CD4-positive, CD25-positive, alpha-beta regulatory T cell (primary cell): Measurements from ENCODE around the gene ZCCHC3. TPM values are rescaled to one million over a fixed set of nuclear protein-coding genes. Genes with fewer than 3 reads are reported as not detected.

Source experiments
- ATAC-seq, 2 donors: fragments of 150-1000 bp; cut with Tn5 transposase; one replicate each; pipeline ENCODE4 v1.10.0; 2021; ENCODE audit warnings: low read depth in 2 of 2, moderate number of reproducible peaks in 2 of 2, moderate library complexity in 1 of 2
- DNase-seq, 3 donors: peaks; one replicate each; pipeline versions ENCODE4 v3.0.0 to v3.0.0-alpha.2; 2012 to 2022; ENCODE audit warnings: mixed read lengths in 1 of 3
- H3K27ac ChIP-seq: one replicate; pipeline ENCODE4 v1.7.0; 2013; ENCODE audit warnings: mild to moderate bottlenecking, low read length; ENCODE audit not compliant: insufficient read depth, poor library complexity, severe bottlenecking
- H3K27me3 ChIP-seq: one replicate; pipeline ENCODE4 v1.7.0; 2013; ENCODE audit warnings: low read length; ENCODE audit not compliant: control insufficient read depth, insufficient read depth
- H3K36me3 ChIP-seq: one replicate; pipeline ENCODE4 v1.7.0; 2013; ENCODE audit warnings: mild to moderate bottlenecking, low read length, moderate library complexity; ENCODE audit not compliant: control insufficient read depth, insufficient read depth
- H3K4me1 ChIP-seq: 2 replicates; pipeline ENCODE4 v1.7.0; 2013; ENCODE audit warnings: mild to moderate bottlenecking, low read length; ENCODE audit not compliant: insufficient read depth, control insufficient read depth, poor library complexity, severe bottlenecking
- H3K4me3 ChIP-seq: one replicate; pipeline ENCODE4 v1.7.0; 2013; ENCODE audit warnings: low read depth, mild to moderate bottlenecking, low read length, moderate library complexity
- H3K9me3 ChIP-seq, 2 experiments: 1 replicate in 1 of 2; 2 replicates in 1 of 2; pipeline ENCODE4 v1.7.0; 2013; ENCODE audit warnings: low read length in 2 of 2, mild to moderate bottlenecking in 1 of 2, moderate library complexity in 1 of 2; ENCODE audit not compliant: control insufficient read depth in 2 of 2
- H3K27ac Mint-ChIP-seq, 3 donors: one replicate each; pipeline ENCODE4 v1.8.0; 2020 to 2022; ENCODE audit warnings: mild to moderate bottlenecking in 3 of 3, mixed read lengths in 3 of 3, moderate library complexity in 2 of 3
- H3K27me3 Mint-ChIP-seq: one replicate; pipeline ENCODE4 v1.8.0; 2022; ENCODE audit warnings: mild to moderate bottlenecking, mixed read lengths
- H3K36me3 Mint-ChIP-seq: one replicate; pipeline ENCODE4 v1.8.0; 2020; ENCODE audit warnings: mixed read lengths
- H3K4me1 Mint-ChIP-seq, 4 donors: one replicate each; pipeline ENCODE4 v1.8.0; 2020 to 2022; ENCODE audit warnings: mixed read lengths in 4 of 4, mild to moderate bottlenecking in 1 of 4
- H3K4me3 Mint-ChIP-seq, 4 donors: one replicate each; pipeline ENCODE4 v1.8.0; 2020 to 2022; ENCODE audit warnings: mild to moderate bottlenecking in 4 of 4, mixed read lengths in 4 of 4, moderate library complexity in 3 of 4
- H3K9me3 Mint-ChIP-seq, 7 donors: one replicate each; pipeline ENCODE4 v1.8.0; 2020 to 2022; ENCODE audit warnings: mixed read lengths in 7 of 7, mild to moderate bottlenecking in 3 of 7, moderate library complexity in 2 of 7
- polyA plus RNA-seq, 4 donors: library from polyadenylated mRNA; unstranded; fragments of 300-500 nt; fragmentation: Illumina TruSeq; gene quantifications; one replicate each; pipeline ENCODE4 v1.2.3, GENCODE V29; 2021
- total RNA-seq: library from RNA; stranded (reverse); gene quantifications from one replicate; pipeline ENCODE4 v1.2.3, GENCODE V29; 2022

The ZCCHC3 gene
- total and polyA plus RNA-seq, 5 donors from 2014 or later = 5.9 to 19.7 (median 8.9) TPM

DNA sequence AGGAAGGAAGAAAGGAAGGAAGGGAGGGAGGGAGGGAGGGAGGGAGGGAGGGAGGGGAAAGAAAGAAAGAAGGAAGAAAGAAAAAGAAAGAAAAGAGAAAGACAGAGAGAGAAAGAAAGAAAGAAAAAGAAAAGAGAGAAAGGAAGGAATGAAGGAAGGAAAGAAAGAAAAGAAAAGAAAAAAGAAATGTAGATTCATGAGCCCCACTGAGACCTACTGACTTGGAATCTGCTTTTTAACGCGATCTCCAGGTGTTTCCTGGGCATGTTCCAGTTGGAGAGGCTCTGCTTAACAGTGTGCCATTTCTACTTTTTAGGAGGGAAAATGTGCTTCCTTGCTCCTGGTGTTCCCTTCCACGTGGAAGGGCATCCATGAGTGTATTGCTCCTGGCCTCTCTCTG, 23.5 kb upstream of the ZCCHC3 start:
- Mint-ChIP-seq H3K27me3 (no peaks in the 10 kb centered on the region), H3K9me3 (peaks cover 0 to 2% (median 0%) of the 10 kb centered on the region in 7 donors), H3K4me3 (no peak overlapping the region), H3K36me3 (peaks cover 8% of the 10 kb centered on the region), H3K27ac (no peak overlapping the region), H3K4me1 (peaks cover 0 to 3% (median 0%) of the 10 kb centered on the region in 4 donors)
- H3K4me1 ChIP-seq = no peaks in the 10 kb centered on the region
- H3K27ac ChIP-seq = no peak overlapping the region
- no peaks in the 10 kb centered on the region for H3K36me3 ChIP-seq
- no peak overlapping the region for H3K4me3 ChIP-seq
- no peak for ATAC-seq
- no peaks in the 10 kb centered on the region for H3K27me3 ChIP-seq
- DNase-seq = no peak
- H3K9me3 ChIP-seq = no peaks in the 10 kb centered on the region

DNA sequence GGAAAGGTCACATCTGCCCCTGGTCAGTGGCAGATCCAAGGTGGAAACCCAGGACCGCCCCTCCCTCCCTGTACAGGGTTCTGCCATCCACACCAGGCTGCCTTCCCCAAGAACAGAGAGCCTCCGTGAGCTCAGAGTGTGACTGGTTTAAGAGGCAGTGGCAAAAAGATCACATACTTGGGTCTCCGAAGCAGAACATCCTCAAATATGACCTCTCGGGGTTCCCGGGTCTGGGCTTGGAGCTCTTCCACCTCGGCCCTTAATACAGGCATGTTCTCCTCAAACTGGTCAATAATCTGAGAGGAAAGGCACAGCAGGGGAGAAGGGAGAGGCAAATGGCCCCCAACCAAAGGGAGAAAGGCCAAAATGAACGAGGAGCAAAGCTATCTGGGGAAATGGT, 21.6 kb upstream of the ZCCHC3 start:
- H3K27ac ChIP-seq = no peak overlapping the region
- Mint-ChIP-seq H3K9me3 (peaks cover 0 to 1% (median 0%) of the 10 kb centered on the region in 7 donors), H3K27ac (no peak overlapping the region), H3K4me1 (peaks cover 0 to 3% (median 0%) of the 10 kb centered on the region in 4 donors), H3K4me3 (no peak overlapping the region), H3K36me3 (peaks cover 8% of the 10 kb centered on the region), H3K27me3 (no peaks in the 10 kb centered on the region)
- ATAC-seq (no peak), DNase-seq (no peak)
- no peaks in the 10 kb centered on the region for H3K36me3 ChIP-seq
- no peaks in the 10 kb centered on the region for H3K9me3 ChIP-seq
- H3K4me1 ChIP-seq = no peaks in the 10 kb centered on the region
- no peaks in the 10 kb centered on the region for H3K27me3 ChIP-seq
- no peak overlapping the region for H3K4me3 ChIP-seq

DNA sequence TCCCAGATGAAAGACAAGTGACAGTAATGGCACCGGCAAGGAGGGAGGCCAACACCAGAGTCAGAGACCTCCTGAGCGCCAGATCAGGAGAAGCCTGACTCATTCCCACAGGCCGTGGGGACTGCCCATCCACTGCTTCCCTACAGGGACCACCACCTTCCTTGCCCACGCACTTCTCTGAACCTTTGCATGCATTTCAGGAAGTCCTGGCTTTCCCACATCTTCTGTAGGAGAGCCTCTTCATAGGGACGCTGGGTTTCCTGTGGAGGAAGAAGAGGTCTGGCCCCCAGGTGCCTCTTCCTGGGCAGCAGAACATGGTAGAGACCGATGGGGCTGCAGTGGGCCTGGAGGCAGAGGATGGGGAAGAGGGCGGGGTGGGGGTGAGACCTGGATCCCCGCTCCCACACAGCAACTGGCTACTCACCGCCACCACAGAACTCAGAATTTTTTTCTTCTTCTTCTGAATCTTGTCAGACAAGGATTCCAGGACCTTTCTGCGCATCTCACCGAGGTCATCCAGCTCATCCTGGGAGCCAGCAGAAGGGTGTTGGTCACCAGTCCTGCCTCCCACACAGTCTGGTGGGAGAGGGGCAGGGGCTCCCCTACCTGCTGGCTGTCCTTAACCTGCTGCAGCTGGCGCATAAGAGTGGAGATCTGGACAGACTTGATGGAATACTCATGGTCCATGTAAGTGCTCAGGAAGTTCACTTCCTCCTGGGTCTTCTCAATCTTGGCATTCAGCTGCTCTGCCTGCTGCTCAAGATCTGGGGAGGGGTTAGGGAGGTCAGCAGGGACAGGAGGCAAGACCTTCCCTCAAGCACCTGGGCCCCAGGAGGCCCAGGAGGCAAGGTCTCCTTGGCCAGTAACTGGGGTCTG, 20.5 kb upstream of the ZCCHC3 start:
- Histone ChIP-seq H3K27me3 (no peaks in the 10 kb centered on the region), H3K4me1 (no peaks in the 10 kb centered on the region), H3K4me3 (no peak overlapping the region), H3K36me3 (no peaks in the 10 kb centered on the region), H3K27ac (no peak overlapping the region), H3K9me3 (no peaks in the 10 kb centered on the region)
- ATAC-seq (no peak), DNase-seq (no peak)
- peaks cover 0 to 1% (median 0%) of the 10 kb centered on the region in 7 donors for H3K9me3 Mint-ChIP-seq
- H3K27ac Mint-ChIP-seq = no peak overlapping the region
- no peaks in the 10 kb centered on the region for H3K27me3 Mint-ChIP-seq
- H3K4me1 Mint-ChIP-seq = peaks cover 0 to 3% (median 0%) of the 10 kb centered on the region in 4 donors
- H3K36me3 Mint-ChIP-seq = peaks cover 8% of the 10 kb centered on the region
- H3K4me3 Mint-ChIP-seq = no peak overlapping the region

DNA sequence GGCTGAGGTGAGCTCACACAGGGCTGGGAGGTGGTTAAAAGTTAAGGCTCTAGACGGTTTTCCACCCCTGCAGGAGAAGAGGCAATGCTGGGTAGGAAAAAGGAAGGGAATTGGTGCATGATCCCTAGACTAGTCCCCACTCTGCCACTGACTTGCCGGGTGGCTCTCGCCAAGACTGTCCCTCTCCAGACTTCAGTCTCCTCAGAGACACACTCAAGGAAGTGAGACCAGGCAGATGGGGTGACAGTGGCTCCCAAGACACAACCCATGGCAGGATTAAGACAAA, 19.9 kb upstream of the ZCCHC3 start:
- Mint-ChIP-seq H3K27ac (no peak overlapping the region), H3K4me3 (no peak overlapping the region), H3K4me1 (peaks cover 0 to 3% (median 0%) of the 10 kb centered on the region in 4 donors), H3K27me3 (no peaks in the 10 kb centered on the region), H3K9me3 (peaks cover 0 to 1% (median 0%) of the 10 kb centered on the region in 7 donors), H3K36me3 (peaks cover 12% of the 10 kb centered on the region)
- Histone ChIP-seq H3K27ac (no peak overlapping the region), H3K36me3 (no peaks in the 10 kb centered on the region), H3K4me1 (no peaks in the 10 kb centered on the region), H3K9me3 (no peaks in the 10 kb centered on the region), H3K4me3 (no peak overlapping the region), H3K27me3 (no peaks in the 10 kb centered on the region)
- ATAC-seq (no peak), DNase-seq (no peak)

DNA sequence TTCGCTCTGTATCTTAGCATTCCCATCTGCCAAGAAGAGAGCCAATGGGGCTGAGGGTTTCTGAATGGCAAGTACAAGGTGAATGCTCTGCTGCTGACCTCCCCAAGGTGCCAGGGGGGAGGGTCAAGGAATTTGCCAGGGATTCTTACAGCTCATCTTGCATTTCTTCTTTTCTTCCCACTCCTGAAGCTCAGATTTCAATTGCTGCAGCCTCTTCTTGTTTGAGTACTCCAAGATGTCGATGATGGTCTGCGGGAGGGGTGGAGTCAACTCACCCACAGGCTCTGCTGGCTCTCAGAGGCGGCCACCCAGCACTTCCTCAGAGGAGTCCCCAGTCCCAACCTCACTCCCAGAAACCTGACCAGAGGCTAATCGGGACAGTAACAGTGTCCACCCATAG, 19.2 kb upstream of the ZCCHC3 start:
- no peaks in the 10 kb centered on the region for H3K27me3 ChIP-seq
- H3K4me3 ChIP-seq = no peak overlapping the region
- Mint-ChIP-seq H3K4me1 (peaks cover 0 to 3% (median 0%) of the 10 kb centered on the region in 4 donors), H3K27me3 (no peaks in the 10 kb centered on the region), H3K9me3 (peaks cover 0 to 1% (median 0%) of the 10 kb centered on the region in 7 donors), H3K4me3 (peak overlapping the region in 1 of 4 donors; percentile 43), H3K27ac (no peak overlapping the region), H3K36me3 (peaks cover 12% of the 10 kb centered on the region)
- H3K9me3 ChIP-seq = no peaks in the 10 kb centered on the region
- H3K36me3 ChIP-seq = no peaks in the 10 kb centered on the region
- no peaks in the 10 kb centered on the region for H3K4me1 ChIP-seq
- ATAC-seq (no peak), DNase-seq (no peak)
- no peak overlapping the region for H3K27ac ChIP-seq

DNA sequence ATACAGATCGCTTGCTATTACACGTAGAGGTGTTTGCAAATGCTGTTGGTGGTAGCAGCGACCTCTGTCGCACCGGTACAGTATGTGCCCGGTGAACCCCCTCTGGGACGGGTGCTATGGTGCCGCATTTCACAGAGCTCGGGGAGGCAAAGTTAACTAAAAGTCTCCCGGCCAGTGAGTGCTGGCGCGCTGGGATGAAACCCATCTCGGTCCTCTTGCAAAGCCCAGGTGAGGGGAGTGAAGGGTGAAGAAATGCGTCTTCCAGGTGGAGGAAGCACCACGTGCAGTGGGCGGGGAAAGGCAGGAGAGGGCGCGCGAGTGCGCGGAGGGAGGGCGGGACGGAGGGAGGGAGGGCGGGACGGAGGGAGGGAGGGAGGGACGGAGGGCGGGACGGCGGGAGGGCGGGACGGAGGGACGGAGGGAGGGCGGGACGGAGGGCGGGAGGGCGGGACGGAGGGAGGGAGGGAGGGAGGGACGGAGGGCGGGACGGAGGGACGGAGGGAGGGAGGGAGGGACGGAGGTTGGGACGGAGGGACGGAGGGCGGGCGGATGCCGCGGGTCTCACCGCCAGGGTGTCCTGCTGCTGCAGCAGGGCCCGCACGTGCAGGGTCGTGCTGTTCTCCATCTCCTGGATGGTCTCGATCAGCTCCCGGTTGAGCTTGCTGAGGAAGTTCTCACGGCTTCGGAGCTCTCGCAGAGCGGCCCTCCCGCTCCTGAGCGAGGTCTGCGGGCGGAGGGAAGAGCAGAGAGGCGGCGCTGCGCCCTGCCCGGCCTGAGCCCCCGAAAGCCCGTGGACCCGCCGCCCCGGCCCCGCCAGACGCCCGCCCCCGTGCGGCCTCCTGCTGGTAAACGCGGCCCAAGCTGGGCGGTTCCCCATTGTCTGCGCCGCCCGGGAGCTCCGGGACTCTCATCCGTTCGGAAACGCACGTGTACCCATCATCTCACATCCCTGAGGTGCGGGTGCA, 18.5 kb upstream of the ZCCHC3 start:
- Mint-ChIP-seq H3K4me3 (peak overlapping the region in 1 of 4 donors; percentile 43), H3K9me3 (peaks cover 0 to 1% (median 0%) of the 10 kb centered on the region in 7 donors), H3K27ac (peak overlapping the region in 1 of 3 donors; percentile 42), H3K27me3 (peaks cover 5% of the 10 kb centered on the region), H3K36me3 (peaks cover 12% of the 10 kb centered on the region), H3K4me1 (peaks cover 0 to 3% (median 0%) of the 10 kb centered on the region in 4 donors)
- Histone ChIP-seq H3K27ac (no peak overlapping the region), H3K4me3 (no peak overlapping the region), H3K9me3 (no peaks in the 10 kb centered on the region), H3K4me1 (no peaks in the 10 kb centered on the region), H3K27me3 (no peaks in the 10 kb centered on the region), H3K36me3 (no peaks in the 10 kb centered on the region)
- ATAC-seq (no peak), DNase-seq (no peak)

DNA sequence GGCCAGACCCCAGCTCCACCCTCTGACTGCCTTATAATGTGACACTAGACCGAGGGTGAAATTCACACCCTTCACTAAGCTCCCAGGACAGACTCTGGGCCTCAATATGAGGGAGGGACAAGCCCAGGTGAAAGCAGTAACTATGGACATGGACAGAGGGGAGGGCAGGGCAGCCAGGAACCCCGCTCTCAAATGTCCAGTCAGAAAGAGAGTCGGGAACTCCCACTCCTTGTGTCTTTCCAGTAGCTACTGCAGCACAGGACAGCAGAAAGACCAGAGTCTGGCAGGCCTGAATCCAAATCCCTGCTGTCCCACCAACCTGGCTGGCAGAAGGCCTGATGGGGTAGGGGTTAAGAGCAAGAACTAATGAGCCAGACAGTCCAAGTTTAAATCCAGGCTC, 13.2 kb upstream of the ZCCHC3 start:
- no peak overlapping the region for H3K4me3 ChIP-seq
- H3K9me3 Mint-ChIP-seq = peaks cover 0 to 2% (median 0%) of the 10 kb centered on the region in 7 donors
- peaks cover 11% of the 10 kb centered on the region for H3K27me3 Mint-ChIP-seq
- H3K27ac Mint-ChIP-seq = no peak overlapping the region
- no peaks in the 10 kb centered on the region for H3K4me1 ChIP-seq
- DNase-seq (no peak), ATAC-seq (no peak)
- H3K4me1 Mint-ChIP-seq = no peaks in the 10 kb centered on the region
- H3K36me3 ChIP-seq = no peaks in the 10 kb centered on the region
- H3K27me3 ChIP-seq = no peaks in the 10 kb centered on the region
- H3K4me3 Mint-ChIP-seq = no peak overlapping the region
- H3K9me3 ChIP-seq = no peaks in the 10 kb centered on the region
- peaks cover 4% of the 10 kb centered on the region for H3K36me3 Mint-ChIP-seq
- no peak overlapping the region for H3K27ac ChIP-seq
